Upper lobe of left lung (tissue), 6 donors: ENCODE results near the gene SPATA18. TPM values are rescaled to one million over a fixed set of nuclear protein-coding genes. Genes with fewer than 3 reads are reported as not detected.

Experiments used
- ATAC-seq, 2 donors: fragments of 200-7000 bp; cut with Tn5 transposase; one replicate each; pipeline ENCODE4 v1.9.1; 2022; ENCODE audit warnings: mild to moderate bottlenecking in 2 of 2, moderate library complexity in 2 of 2; ENCODE audit not compliant: low FRiP score in 2 of 2
- DNase-seq, 2 donors: peaks; one replicate each; pipeline ENCODE4 v3.0.0-alpha.2; 2019 to 2020
- H3K27ac ChIP-seq, 4 donors: fragments of 200-600 bp; sonication (generic); one replicate each; pipeline ENCODE4 v1.5.1; 2016 to 2019
- H3K27me3 ChIP-seq, 4 donors: fragments of 200-600 bp; sonication (generic); one replicate each; pipeline ENCODE4 v1.5.1; 2017 to 2019
- H3K36me3 ChIP-seq, 4 donors: fragments of 200-600 bp; sonication (generic); one replicate each; pipeline ENCODE4 v1.5.1; 2016 to 2019
- H3K4me1 ChIP-seq, 4 donors: fragments of 200-600 bp; sonication (generic); one replicate each; pipeline ENCODE4 v1.5.1; 2018 to 2019
- H3K4me3 ChIP-seq, 4 donors: fragments of 200-600 bp; sonication (generic); one replicate each; pipeline ENCODE4 v1.5.1; 2017 to 2019; ENCODE audit warnings: mild to moderate bottlenecking in 2 of 4, moderate library complexity in 1 of 4
- H3K9me3 ChIP-seq, 4 donors: fragments of 200-600 bp; sonication (generic); one replicate each; pipeline ENCODE4 v1.5.1; 2018 to 2019
- EP300 ChIP-seq, 4 donors: sonication (generic); formaldehyde crosslinking; IDR thresholded peaks; one replicate each; pipeline ENCODE4 v1.5.1; 2017; ENCODE audit warnings: antibody characterized with exemption in 4 of 4, control low read depth in 2 of 4
- POLR2A ChIP-seq, 4 donors: fragments of 450-650 bp; IDR thresholded peaks; one replicate each; pipeline ENCODE4 v1.5.1; 2016 to 2017; ENCODE audit warnings: antibody characterized with exemption in 4 of 4, mild to moderate bottlenecking in 2 of 4
- POLR2AphosphoS5 ChIP-seq, 2 donors: sonication (generic); formaldehyde crosslinking; IDR thresholded peaks; one replicate each; pipeline ENCODE4 v1.5.1; 2017; ENCODE audit warnings: antibody characterized with exemption in 2 of 2
- WGBS, 2 donors: methylation state at CpG; one replicate each; pipeline ENCODE4 v1.1.5; 2017 to 2018; 5-methylcytosine and 5-hydroxymethylcytosine counted together
- total RNA-seq, 6 donors: library from RNA; depleted of rRNA in 4 of 6; stranded (reverse); fragments of >200 nt in 4 of 6; gene quantifications; one replicate each; pipeline versions ENCODE4 v1.1.0 to v1.2.1, GENCODE V29; 2016 to 2021
- TF ChIP-seq, protein P1 (sequence below), 6 experiments: fragments of 450-650 bp in 4 of 6; fragments of 200-600 bp in 2 of 6; sonication (generic) in 2 of 6; IDR thresholded peaks; one replicate each; pipeline ENCODE4 v1.5.1; 2016 to 2019; ENCODE audit warnings: antibody characterized with exemption in 6 of 6
- donor health status: DM: no; HTN: no; CAD: no; lungs with moderate emphysema.
- donor health status: DM: no; HTN: yes; CAD: no; lungs with severe emphysema.

The SPATA18 gene
- total RNA-seq, 6 donors from 2014 or later, result 8.1 to 55.2 (median 15.1) TPM

DNA sequence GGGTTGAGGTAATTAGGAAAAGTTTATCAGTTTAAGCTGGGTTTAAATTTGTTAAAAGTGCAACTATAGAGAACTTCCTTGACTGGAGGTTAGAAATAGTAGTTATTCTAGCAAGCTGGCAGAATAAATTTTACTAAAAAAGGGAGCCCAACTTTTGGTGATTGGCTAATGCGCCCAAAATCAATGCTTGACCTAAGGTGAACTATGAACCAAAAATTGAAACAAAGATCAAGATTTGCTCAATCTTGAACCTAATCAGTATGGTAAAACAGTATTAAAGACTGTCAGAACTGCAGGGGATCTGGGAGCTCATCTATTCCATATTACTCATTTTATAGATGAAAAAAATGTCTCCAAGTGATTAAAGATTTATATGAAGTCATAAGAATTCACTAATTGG is 6.1 kb upstream of the SPATA18 start:
- H3K9me3 ChIP-seq, result no peaks in the 10 kb centered on the region
- 95 to 100% methylated on average over 1 of the region's 1 CpG for WGBS, 2 donors
- no peaks in the 10 kb centered on the region for H3K4me1 ChIP-seq
- no peak for ATAC-seq
- DNase-seq, result no peak
- H3K27ac ChIP-seq, result no peak overlapping the region
- no peaks in the 10 kb centered on the region for H3K27me3 ChIP-seq
- H3K36me3 ChIP-seq, result no peaks in the 10 kb centered on the region
- TF ChIP-seq EP300 (IDR thresholded peaks at IDR 0.05) (no peak), POLR2A (IDR thresholded peaks at IDR 0.05) (no peak), POLR2AphosphoS5 (IDR thresholded peaks at IDR 0.05) (no peak)
- TF ChIP-seq, protein P1, sequence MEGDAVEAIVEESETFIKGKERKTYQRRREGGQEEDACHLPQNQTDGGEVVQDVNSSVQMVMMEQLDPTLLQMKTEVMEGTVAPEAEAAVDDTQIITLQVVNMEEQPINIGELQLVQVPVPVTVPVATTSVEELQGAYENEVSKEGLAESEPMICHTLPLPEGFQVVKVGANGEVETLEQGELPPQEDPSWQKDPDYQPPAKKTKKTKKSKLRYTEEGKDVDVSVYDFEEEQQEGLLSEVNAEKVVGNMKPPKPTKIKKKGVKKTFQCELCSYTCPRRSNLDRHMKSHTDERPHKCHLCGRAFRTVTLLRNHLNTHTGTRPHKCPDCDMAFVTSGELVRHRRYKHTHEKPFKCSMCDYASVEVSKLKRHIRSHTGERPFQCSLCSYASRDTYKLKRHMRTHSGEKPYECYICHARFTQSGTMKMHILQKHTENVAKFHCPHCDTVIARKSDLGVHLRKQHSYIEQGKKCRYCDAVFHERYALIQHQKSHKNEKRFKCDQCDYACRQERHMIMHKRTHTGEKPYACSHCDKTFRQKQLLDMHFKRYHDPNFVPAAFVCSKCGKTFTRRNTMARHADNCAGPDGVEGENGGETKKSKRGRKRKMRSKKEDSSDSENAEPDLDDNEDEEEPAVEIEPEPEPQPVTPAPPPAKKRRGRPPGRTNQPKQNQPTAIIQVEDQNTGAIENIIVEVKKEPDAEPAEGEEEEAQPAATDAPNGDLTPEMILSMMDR (IDR thresholded peaks at IDR 0.05), result no peak
- H3K4me3 ChIP-seq, result no peak overlapping the region

DNA sequence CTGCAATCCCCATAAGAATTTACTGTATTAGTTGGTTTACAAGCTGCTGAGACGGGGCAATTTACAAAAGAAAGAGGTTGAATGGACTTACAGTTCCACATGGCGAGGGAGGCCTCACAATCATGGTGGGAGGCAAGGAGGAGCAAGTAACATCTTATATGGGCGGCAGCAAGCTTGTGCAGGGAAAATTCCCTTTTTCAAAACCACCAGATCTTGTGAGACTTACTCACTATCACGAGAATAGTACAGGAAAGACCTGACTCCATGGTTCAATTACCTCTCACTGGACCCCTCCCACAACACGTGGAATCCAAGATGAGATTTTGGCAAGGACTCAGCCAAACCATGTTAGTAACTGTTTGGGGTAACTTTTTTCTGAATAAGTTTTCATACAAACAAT is 1.8 kb upstream of the SPATA18 start:
- peaks cover 8 to 23% (median 16%) of the 10 kb centered on the region in 4 donors for H3K4me1 ChIP-seq
- no peak overlapping the region for H3K4me3 ChIP-seq
- H3K36me3 ChIP-seq, result no peaks in the 10 kb centered on the region
- ATAC-seq, result no peak
- no peaks in the 10 kb centered on the region for H3K9me3 ChIP-seq
- H3K27me3 ChIP-seq, result peaks cover 0 to 9% (median 5%) of the 10 kb centered on the region in 4 donors
- no peak overlapping the region for H3K27ac ChIP-seq
- no peak for TF ChIP-seq POLR2AphosphoS5 (IDR thresholded peaks at IDR 0.05)
- TF ChIP-seq, protein P1 (IDR thresholded peaks at IDR 0.05), result no peak
- TF ChIP-seq EP300 (IDR thresholded peaks at IDR 0.05), result no peak
- TF ChIP-seq POLR2A (IDR thresholded peaks at IDR 0.05), result no peak
- WGBS, 2 donors, result 88 to 89% methylated on average over 5 of the region's 5 CpGs
- no peak for DNase-seq

DNA sequence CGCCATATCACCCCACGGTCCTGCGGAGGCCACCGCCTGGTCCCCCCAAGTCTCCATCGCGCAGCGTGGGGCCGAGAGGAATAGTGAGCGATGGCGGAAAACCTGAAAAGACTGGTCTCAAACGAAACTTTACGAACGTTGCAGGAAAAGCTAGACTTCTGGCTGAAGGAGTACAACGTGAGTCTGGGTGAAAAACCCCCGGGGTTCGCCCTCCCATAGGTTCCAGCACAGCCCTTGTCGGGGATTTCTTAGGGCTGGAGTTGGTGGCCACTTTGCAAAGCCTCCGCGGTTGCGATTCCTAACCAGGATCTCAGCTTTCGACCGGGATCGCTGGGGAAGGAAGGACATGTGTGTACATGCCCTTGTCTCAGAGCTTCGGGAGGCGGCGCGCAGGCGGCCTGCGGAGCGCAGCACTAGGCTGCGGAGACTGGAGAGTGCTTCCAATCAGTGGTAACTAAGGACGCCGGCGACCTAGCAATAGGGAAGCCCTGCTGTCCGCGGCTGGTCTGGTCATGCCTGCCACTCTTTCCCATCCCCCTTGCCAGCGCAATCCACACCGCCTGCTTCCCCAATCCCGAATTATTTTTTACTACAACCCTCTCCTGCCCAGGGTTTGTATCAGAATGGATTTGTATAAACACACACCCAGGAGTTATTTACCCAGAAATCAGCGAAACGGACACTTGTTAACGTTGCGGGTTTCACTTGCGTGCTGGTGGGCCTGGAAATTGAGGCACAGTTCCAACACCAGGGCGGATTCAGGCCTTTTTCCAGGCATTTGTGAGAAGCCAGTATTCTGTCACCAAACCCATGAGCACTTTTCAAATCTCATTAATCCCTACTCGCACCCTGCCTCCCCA is 741 bp downstream of the SPATA18 start:
- 6 to 14% methylated on average over 27 to 46 of the region's 46 CpGs for WGBS, 2 donors
- Histone ChIP-seq H3K4me3 (peak overlapping the region in 3 of 4 donors; percentile 57 to 61 (median 57)), H3K4me1 (peaks cover 8 to 23% (median 16%) of the 10 kb centered on the region in 4 donors), H3K27ac (peak overlapping the region in 3 of 4 donors; percentile 17 to 57 (median 49)), H3K9me3 (no peaks in the 10 kb centered on the region), H3K36me3 (no peaks in the 10 kb centered on the region), H3K27me3 (peaks cover 0 to 9% (median 5%) of the 10 kb centered on the region in 4 donors)
- TF ChIP-seq, protein P1 (IDR thresholded peaks at IDR 0.05), result no peak
- TF ChIP-seq EP300 (IDR thresholded peaks at IDR 0.05) (no peak), POLR2A (IDR thresholded peaks at IDR 0.05) (no peak), POLR2AphosphoS5 (IDR thresholded peaks at IDR 0.05) (no peak)
- ATAC-seq (peak; percentile 84 to 96), DNase-seq (peak; percentile 86 to 91)

DNA sequence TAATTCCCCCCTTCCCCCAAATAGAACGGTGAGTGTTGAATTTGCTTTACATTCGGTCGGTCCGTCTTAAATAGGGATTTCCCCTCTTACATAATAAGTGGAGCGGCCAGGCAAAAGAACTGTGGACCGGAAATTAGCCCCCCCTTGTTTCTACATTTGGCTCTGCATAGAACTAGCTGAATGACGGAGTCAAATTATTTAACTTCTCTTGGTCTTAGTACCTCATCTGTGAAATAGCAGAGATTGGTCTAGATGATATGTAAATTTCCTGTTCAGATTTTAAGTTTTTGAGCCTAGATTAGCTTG is 1.3 kb downstream of the SPATA18 start:
- DNase-seq (peak in 1 of 2 donors; percentile 36), ATAC-seq (peak; percentile 24 to 54)
- H3K27me3 ChIP-seq, result peaks cover 0 to 9% (median 5%) of the 10 kb centered on the region in 4 donors
- WGBS, 2 donors, result 7 to 25% methylated on average over 7 of the region's 7 CpGs
- H3K9me3 ChIP-seq, result no peaks in the 10 kb centered on the region
- no peak overlapping the region for H3K27ac ChIP-seq
- no peaks in the 10 kb centered on the region for H3K36me3 ChIP-seq
- H3K4me3 ChIP-seq, result peak overlapping the region in 3 of 4 donors; percentile 57 to 61 (median 57)
- peaks cover 8 to 23% (median 18%) of the 10 kb centered on the region in 4 donors for H3K4me1 ChIP-seq
- TF ChIP-seq POLR2A (IDR thresholded peaks at IDR 0.05) (no peak), POLR2AphosphoS5 (IDR thresholded peaks at IDR 0.05) (no peak), EP300 (IDR thresholded peaks at IDR 0.05) (no peak)
- TF ChIP-seq, protein P1 (IDR thresholded peaks at IDR 0.05), result no peak
